ENCODE measurements around the gene ST6GALNAC4.

GRCh38 chr9:127959841-127960409 lies 43.1 kb upstream of the ST6GALNAC4 start:
- TF ChIP-seq, protein P1, sequence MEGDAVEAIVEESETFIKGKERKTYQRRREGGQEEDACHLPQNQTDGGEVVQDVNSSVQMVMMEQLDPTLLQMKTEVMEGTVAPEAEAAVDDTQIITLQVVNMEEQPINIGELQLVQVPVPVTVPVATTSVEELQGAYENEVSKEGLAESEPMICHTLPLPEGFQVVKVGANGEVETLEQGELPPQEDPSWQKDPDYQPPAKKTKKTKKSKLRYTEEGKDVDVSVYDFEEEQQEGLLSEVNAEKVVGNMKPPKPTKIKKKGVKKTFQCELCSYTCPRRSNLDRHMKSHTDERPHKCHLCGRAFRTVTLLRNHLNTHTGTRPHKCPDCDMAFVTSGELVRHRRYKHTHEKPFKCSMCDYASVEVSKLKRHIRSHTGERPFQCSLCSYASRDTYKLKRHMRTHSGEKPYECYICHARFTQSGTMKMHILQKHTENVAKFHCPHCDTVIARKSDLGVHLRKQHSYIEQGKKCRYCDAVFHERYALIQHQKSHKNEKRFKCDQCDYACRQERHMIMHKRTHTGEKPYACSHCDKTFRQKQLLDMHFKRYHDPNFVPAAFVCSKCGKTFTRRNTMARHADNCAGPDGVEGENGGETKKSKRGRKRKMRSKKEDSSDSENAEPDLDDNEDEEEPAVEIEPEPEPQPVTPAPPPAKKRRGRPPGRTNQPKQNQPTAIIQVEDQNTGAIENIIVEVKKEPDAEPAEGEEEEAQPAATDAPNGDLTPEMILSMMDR (IDR thresholded peaks at IDR 0.05): no peak
- TF ChIP-seq TCF7L2 (IDR thresholded peaks at IDR 0.05; ENCODE audit: low read depth, low read length) (no peak), POLR2AphosphoS5 (IDR thresholded peaks at IDR 0.05; ENCODE audit: low read depth, low read length) (no peak)
- TF ChIP-seq, protein P2, sequence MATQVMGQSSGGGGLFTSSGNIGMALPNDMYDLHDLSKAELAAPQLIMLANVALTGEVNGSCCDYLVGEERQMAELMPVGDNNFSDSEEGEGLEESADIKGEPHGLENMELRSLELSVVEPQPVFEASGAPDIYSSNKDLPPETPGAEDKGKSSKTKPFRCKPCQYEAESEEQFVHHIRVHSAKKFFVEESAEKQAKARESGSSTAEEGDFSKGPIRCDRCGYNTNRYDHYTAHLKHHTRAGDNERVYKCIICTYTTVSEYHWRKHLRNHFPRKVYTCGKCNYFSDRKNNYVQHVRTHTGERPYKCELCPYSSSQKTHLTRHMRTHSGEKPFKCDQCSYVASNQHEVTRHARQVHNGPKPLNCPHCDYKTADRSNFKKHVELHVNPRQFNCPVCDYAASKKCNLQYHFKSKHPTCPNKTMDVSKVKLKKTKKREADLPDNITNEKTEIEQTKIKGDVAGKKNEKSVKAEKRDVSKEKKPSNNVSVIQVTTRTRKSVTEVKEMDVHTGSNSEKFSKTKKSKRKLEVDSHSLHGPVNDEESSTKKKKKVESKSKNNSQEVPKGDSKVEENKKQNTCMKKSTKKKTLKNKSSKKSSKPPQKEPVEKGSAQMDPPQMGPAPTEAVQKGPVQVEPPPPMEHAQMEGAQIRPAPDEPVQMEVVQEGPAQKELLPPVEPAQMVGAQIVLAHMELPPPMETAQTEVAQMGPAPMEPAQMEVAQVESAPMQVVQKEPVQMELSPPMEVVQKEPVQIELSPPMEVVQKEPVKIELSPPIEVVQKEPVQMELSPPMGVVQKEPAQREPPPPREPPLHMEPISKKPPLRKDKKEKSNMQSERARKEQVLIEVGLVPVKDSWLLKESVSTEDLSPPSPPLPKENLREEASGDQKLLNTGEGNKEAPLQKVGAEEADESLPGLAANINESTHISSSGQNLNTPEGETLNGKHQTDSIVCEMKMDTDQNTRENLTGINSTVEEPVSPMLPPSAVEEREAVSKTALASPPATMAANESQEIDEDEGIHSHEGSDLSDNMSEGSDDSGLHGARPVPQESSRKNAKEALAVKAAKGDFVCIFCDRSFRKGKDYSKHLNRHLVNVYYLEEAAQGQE (IDR thresholded peaks at IDR 0.05; ENCODE audit: insufficient read depth in 1 of 2, low read depth in 2 of 2, low read length in 1 of 2): no peak

All from Panc1 (cell line).